Sigmoid colon (tissue), 7 donors: ENCODE measurements around the gene RCN2. TPM values are rescaled to one million over a fixed set of nuclear protein-coding genes. Genes with fewer than 3 reads are reported as not detected.

ENCODE experiments used
- DNase-seq: peaks from one replicate; pipeline ENCODE4 v3.0.0-alpha.2; 2019
- H3K27ac ChIP-seq, 4 donors: fragments of 200-600 bp; sonication (generic); one replicate each; pipeline ENCODE4 v1.5.1; 2016 to 2019; ENCODE audit warnings: mild to moderate bottlenecking in 1 of 4
- H3K27me3 ChIP-seq, 3 donors: fragments of 200-600 bp; sonication (generic); one replicate each; pipeline ENCODE4 v1.5.1; 2019; ENCODE audit warnings: mild to moderate bottlenecking in 1 of 3
- H3K36me3 ChIP-seq, 4 donors: fragments of 200-600 bp; sonication (generic); one replicate each; pipeline ENCODE4 v1.5.1; 2016 to 2019
- H3K4me1 ChIP-seq, 4 donors: fragments of 200-600 bp; sonication (generic); one replicate each; pipeline ENCODE4 v1.5.1; 2017 to 2019
- H3K4me3 ChIP-seq, 4 donors: fragments of 200-600 bp; sonication (generic); one replicate each; pipeline ENCODE4 v1.5.1; 2017 to 2019; ENCODE audit warnings: mild to moderate bottlenecking in 2 of 4, moderate library complexity in 1 of 4
- H3K9me3 ChIP-seq, 4 donors: fragments of 200-600 bp in 3 of 4; sonication (generic) in 3 of 4; one replicate each; pipeline versions ENCODE4 v1.5.1 to v1.6.1; 2013 to 2019
- CTCF ChIP-seq, 4 experiments: fragments of 450-650 bp in 3 of 4; fragments of 200-600 bp in 1 of 4; IDR thresholded peaks; one replicate each; pipeline ENCODE4 v1.5.1; 2016 to 2019; ENCODE audit warnings: antibody characterized with exemption in 4 of 4, mild to moderate bottlenecking in 3 of 4, moderate library complexity in 2 of 4
- EP300 ChIP-seq, 4 donors: sonication (generic); formaldehyde crosslinking; IDR thresholded peaks; one replicate each; pipeline ENCODE4 v1.6.1; 2017; ENCODE audit warnings: antibody characterized with exemption in 4 of 4
- POLR2A ChIP-seq, 2 donors: fragments of 450-650 bp; IDR thresholded peaks; one replicate each; pipeline ENCODE4 v1.6.1; 2016; ENCODE audit warnings: antibody characterized with exemption in 2 of 2, mild to moderate bottlenecking in 2 of 2, moderate library complexity in 2 of 2
- POLR2AphosphoS5 ChIP-seq, 4 donors: sonication (generic); formaldehyde crosslinking; IDR thresholded peaks; one replicate each; pipeline ENCODE4 v1.6.1; 2017; ENCODE audit warnings: antibody characterized with exemption in 4 of 4
- WGBS, 2 donors: extraction: QIAGEN DNeasy Blood & Tissue Kit; methylation state at CpG; one replicate each; pipeline ENCODE4 v1.1.7; 2013; 5-methylcytosine and 5-hydroxymethylcytosine counted together
- intact Hi-C: fragments of 100-400 bp; cut with DNase I; formaldehyde crosslinking; loops from one replicate; pipeline ENCODE4 v1.15.1; 2023
- polyA plus RNA-seq, 3 donors: library from polyadenylated mRNA; stranded (reverse); fragments of 200-250 nt; gene quantifications; one replicate each; pipeline ENCODE4 v1.2.3, GENCODE V29; 2013
- total RNA-seq, 4 donors: library from RNA; depleted of rRNA; stranded (reverse); fragments of >200 nt; gene quantifications; one replicate each; pipeline ENCODE4 v1.1.0, GENCODE V29; 2016
- donor health status: healthy with polysubstance abuse.
- donor health status: Bipolar disorder and iron deficiency.
- donor health status: healthy.

The RCN2 gene
- total and polyA plus RNA-seq, 7 donors = 12.3 to 62.8 (median 45.5) TPM

DNA sequence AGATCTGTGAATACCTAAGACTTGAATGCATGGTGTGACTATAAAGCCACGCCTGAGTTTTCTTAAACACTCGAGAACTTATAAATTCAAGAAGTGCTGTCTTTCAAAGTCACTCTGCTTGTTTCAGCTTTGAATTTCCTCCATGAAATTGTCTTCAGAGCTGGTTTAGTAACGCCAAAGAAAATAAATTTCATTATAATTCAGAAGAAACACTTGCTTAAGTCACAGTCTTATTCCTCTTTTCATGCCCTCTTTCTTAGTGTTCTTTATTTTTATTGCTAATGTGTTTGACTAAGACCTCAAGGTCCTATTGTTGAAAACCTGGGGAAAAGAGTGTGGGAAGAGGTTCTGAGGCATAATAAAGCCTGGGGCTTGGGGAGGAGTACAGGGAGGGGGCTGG lies 3.3 kb upstream of the RCN2 start:
- H3K9me3 ChIP-seq = no peaks in the 10 kb centered on the region
- peaks cover 0 to 14% (median 7%) of the 10 kb centered on the region in 4 donors for H3K4me1 ChIP-seq
- TF ChIP-seq EP300 (IDR thresholded peaks at IDR 0.05) = no peak
- TF ChIP-seq POLR2AphosphoS5 (IDR thresholded peaks at IDR 0.05) = no peak
- no peak for TF ChIP-seq POLR2A (IDR thresholded peaks at IDR 0.05)
- no peak for TF ChIP-seq CTCF (IDR thresholded peaks at IDR 0.05)
- intact Hi-C loops = no loop called here
- H3K27ac ChIP-seq = no peak overlapping the region
- no peak overlapping the region for H3K4me3 ChIP-seq
- H3K36me3 ChIP-seq = no peaks in the 10 kb centered on the region
- no peaks in the 10 kb centered on the region for H3K27me3 ChIP-seq
- 41 to 76% methylated on average over 3 of the region's 3 CpGs for WGBS, 2 donors
- no peak for DNase-seq

DNA sequence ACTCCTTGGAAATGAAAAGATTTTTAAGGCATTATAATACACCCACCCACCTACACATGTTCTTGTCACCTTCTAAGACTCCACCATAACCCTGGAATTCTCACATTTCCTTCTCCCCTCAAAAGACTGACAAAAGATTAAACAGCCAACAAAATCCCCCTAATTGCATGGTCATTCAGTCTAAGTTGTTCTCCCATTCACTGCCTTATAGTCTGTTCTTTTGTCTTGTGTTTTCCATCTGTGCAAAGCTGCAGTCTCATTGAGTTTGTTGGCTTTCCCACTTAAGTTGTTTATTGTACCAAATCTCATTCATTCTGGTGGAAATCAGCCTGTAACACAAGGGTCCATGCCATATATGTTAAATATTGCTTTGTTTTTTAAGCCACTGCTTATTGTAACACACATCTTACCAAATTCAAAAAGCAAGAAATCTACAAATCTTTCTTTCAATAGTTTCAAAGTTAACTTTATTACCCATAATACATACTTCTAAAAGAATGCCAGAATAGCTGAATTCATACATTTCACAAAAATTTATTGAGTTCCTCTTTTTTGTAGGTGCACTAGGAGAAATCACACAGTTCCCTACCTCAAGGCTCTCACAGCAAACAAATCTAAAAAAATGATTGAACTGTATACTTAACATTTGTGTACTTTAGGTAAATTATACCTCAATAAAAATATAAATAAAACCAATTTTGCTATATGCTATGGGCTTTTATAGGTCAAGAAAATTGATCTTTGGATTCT lies 2.4 kb upstream of the RCN2 start:
- Histone ChIP-seq H3K4me3 (no peak overlapping the region), H3K4me1 (peaks cover 0 to 14% (median 7%) of the 10 kb centered on the region in 4 donors), H3K9me3 (no peaks in the 10 kb centered on the region), H3K27ac (no peak overlapping the region), H3K27me3 (no peaks in the 10 kb centered on the region), H3K36me3 (peaks cover 0 to 4% (median 0%) of the 10 kb centered on the region in 4 donors)
- no peak for DNase-seq
- TF ChIP-seq EP300 (IDR thresholded peaks at IDR 0.05) (no peak), POLR2AphosphoS5 (IDR thresholded peaks at IDR 0.05) (no peak), CTCF (IDR thresholded peaks at IDR 0.05) (no peak), POLR2A (IDR thresholded peaks at IDR 0.05) (no peak)
- intact Hi-C loops = no loop called here

DNA sequence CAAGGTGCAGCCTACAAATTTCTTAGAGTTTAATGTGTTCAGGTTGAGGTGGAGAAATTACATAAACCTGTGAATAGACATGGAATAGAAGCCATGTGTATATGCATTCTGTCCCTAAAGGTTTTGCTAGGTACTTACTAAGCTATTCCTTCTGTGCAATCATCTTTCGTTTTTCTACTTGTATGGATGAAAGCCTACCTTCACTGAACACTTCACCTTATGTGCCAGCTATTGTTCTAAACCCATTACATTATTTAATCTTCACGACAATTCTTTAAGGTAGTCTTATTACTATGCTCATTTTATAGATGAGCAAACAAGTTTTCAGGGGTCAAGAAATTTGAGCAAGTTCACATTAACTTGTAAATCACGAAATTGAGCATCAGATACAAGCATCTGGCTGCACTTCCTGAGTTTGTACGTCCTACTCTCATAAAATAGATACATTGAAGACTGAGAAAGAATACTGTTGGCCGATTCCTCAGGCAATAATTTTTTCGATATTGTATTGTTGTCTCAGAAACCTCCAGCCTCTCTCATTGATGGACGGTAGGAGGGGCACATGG lies 635 bp upstream of the RCN2 start:
- TF ChIP-seq CTCF (IDR thresholded peaks at IDR 0.05) (peak in 1 of 4 experiments; percentile 19), EP300 (IDR thresholded peaks at IDR 0.05) (no peak), POLR2AphosphoS5 (IDR thresholded peaks at IDR 0.05) (no peak), POLR2A (IDR thresholded peaks at IDR 0.05) (no peak)
- Histone ChIP-seq H3K4me3 (peak overlapping the region; percentile 48 to 91 (median 76)), H3K9me3 (no peaks in the 10 kb centered on the region), H3K36me3 (peaks cover 0 to 18% (median 0%) of the 10 kb centered on the region in 4 donors), H3K27me3 (no peaks in the 10 kb centered on the region), H3K27ac (peak overlapping the region; percentile 84 to 93 (median 85)), H3K4me1 (peaks cover 0 to 14% (median 7%) of the 10 kb centered on the region in 4 donors)
- 5 to 17% methylated on average over 7 of the region's 7 CpGs for WGBS, 2 donors
- no peak for DNase-seq
- intact Hi-C loops = loop anchor here (1.0 kb wide), 1 partner anchor 26 kb away; the partner anchor contains the start of gene SCAPER

GRCh38 chr15:76932135-76932966 lies 802 bp downstream of the RCN2 start:
- intact Hi-C loops = no loop called here
- peak overlapping the region; percentile 84 to 93 (median 85) for H3K27ac ChIP-seq
- peak overlapping the region; percentile 48 to 91 (median 76) for H3K4me3 ChIP-seq
- H3K27me3 ChIP-seq = no peaks in the 10 kb centered on the region
- H3K9me3 ChIP-seq = no peaks in the 10 kb centered on the region
- 12 to 20% methylated on average over 14 of the region's 14 CpGs for WGBS, 2 donors
- no peak for DNase-seq
- H3K4me1 ChIP-seq = peaks cover 0 to 14% (median 7%) of the 10 kb centered on the region in 4 donors
- TF ChIP-seq POLR2AphosphoS5 (IDR thresholded peaks at IDR 0.05) = no peak
- peaks cover 0 to 31% (median 0%) of the 10 kb centered on the region in 4 donors for H3K36me3 ChIP-seq

DNA sequence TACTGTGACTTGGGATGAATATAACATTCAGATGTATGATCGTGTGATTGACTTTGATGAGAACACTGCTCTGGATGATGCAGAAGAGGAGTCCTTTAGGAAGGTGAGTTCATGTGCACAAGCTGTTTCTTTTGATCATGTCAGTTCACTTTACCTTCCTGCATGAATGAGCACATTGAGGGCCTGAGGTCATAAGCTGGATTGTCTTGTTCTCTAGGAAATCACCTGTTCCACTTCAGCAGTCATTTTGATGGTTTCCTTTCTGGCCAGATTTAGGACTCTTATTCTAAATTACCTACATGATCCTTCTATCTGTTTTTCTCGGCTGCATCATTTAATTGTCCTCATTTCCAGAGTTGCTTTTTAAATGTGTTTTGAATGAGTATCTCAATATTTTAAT lies 4.1 kb downstream of the RCN2 start:
- H3K4me3 ChIP-seq = no peak overlapping the region
- no peak for DNase-seq
- intact Hi-C loops = no loop called here
- WGBS, 2 donors = 82 to 94% methylated on average over 2 of the region's 2 CpGs
- no peaks in the 10 kb centered on the region for H3K27me3 ChIP-seq
- TF ChIP-seq POLR2AphosphoS5 (IDR thresholded peaks at IDR 0.05) = no peak
- TF ChIP-seq POLR2A (IDR thresholded peaks at IDR 0.05) = no peak
- TF ChIP-seq EP300 (IDR thresholded peaks at IDR 0.05) = no peak
- TF ChIP-seq CTCF (IDR thresholded peaks at IDR 0.05) = no peak
- peaks cover 0 to 19% (median 9%) of the 10 kb centered on the region in 4 donors for H3K4me1 ChIP-seq
- peaks cover 0 to 46% (median 0%) of the 10 kb centered on the region in 4 donors for H3K36me3 ChIP-seq
- H3K9me3 ChIP-seq = no peaks in the 10 kb centered on the region
- no peak overlapping the region for H3K27ac ChIP-seq
